Smooth muscle cell of the brain vasculature (primary cell): Measurements from ENCODE around the gene APOBR.
"Not testable (repeated sequence)": the region's sequence is repeated elsewhere in the genome, so short reads cannot be mapped to it uniquely, and the experiment has no call there.

ENCODE experiments used
- DNase-seq: peaks from one replicate; pipeline ENCODE4 v3.0.0-alpha.2; 2012; ENCODE audit warnings: low read depth, low spot score

APOBR gene

GRCh38 chr16:28494121-28494851, at the start of gene APOBR:
Gene APOBR (plus strand): TSS chr16:28494643. CDS start chr16:28494682, 39 bp downstream.
- DNase-seq, result no peak

GRCh38 chr16:28446388-28446787, 48.1 kb upstream of the APOBR start:
- not testable (repeated sequence) for DNase-seq

- DNase-seq, result not testable (repeated sequence)
Observed at GRCh38 chr16:28447081-28447480, 47.4 kb upstream of the APOBR start.

GRCh38 chr16:28473714-28474265, 20.7 kb upstream of the APOBR start:
- DNase-seq, result no peak

GRCh38 chr16:28475221-28475620, 19.2 kb upstream of the APOBR start:
- no peak for DNase-seq

GRCh38 chr16:28477311-28477920, 17.0 kb upstream of the APOBR start:
- no peak for DNase-seq

- DNase-seq, result no peak
Observed at GRCh38 chr16:28478506-28479180, 15.8 kb upstream of the APOBR start.

GRCh38 chr16:28482026-28482425, 12.4 kb upstream of the APOBR start:
- no peak for DNase-seq

- DNase-seq, result not testable (repeated sequence)
Observed at GRCh38 chr16:28483361-28483760, 11.1 kb upstream of the APOBR start.

- DNase-seq, result no peak
Observed at GRCh38 chr16:28486266-28486665, 8.2 kb upstream of the APOBR start.

GRCh38 chr16:28491230-28491969, 3.0 kb upstream of the APOBR start:
- no peak for DNase-seq

- peak; percentile 81 for DNase-seq
Observed at GRCh38 chr16:28491970-28492474, 2.4 kb upstream of the APOBR start, which contains the start of gene CLN3. Gene CLN3 (minus strand): TSS chr16:28492074. CDS start chr16:28491759, 315 bp downstream.

GRCh38 chr16:28492511-28492910, 1.9 kb upstream of the APOBR start:
- DNase-seq, result no peak

- no peak for DNase-seq
Observed at GRCh38 chr16:28495098-28495793, 803 bp downstream of the APOBR start.

GRCh38 chr16:28495795-28496749, 1.6 kb downstream of the APOBR start:
- no peak for DNase-seq

GRCh38 chr16:28496844-28497243, 2.4 kb downstream of the APOBR start:
- DNase-seq, result no peak

GRCh38 chr16:28497386-28497785, 2.9 kb downstream of the APOBR start:
- DNase-seq, result no peak

- no peak for DNase-seq
Observed at GRCh38 chr16:28497861-28498599, 3.6 kb downstream of the APOBR start.
